Neural cell (in vitro differentiated cells): ENCODE data around the gene CACNG8. TPM values are rescaled to one million over a fixed set of nuclear protein-coding genes. Genes with fewer than 3 reads are reported as not detected.

Experiments
- H2AFZ ChIP-seq: fragments of 200-600, 300-800 bp; sonication (generic), shearing (Covaris generic); 2 replicates; pipeline ENCODE4 v1.6.0; 2014; ENCODE audit warnings: low read depth, mild to moderate bottlenecking, antibody characterized with exemption, low read length, moderate library complexity
- H3F3A ChIP-seq: fragments of 200-600 bp; shearing (Covaris generic); 2 replicates; pipeline ENCODE4 v1.6.1; 2016; ENCODE audit warnings: mild to moderate bottlenecking, moderate library complexity, mixed read lengths, antibody characterized with exemption, low read length; ENCODE audit not compliant: insufficient read depth, poor library complexity, severe bottlenecking
- H3K27ac ChIP-seq: fragments of 200-600, 300-800 bp; sonication (generic), shearing (Covaris generic); 2 replicates; pipeline ENCODE4 v1.5.1; 2014; ENCODE audit warnings: mild to moderate bottlenecking, low read length, moderate library complexity
- H3K27me3 ChIP-seq: fragments of 300-800, 200-600 bp; sonication (generic), shearing (Covaris generic); 2 replicates; pipeline ENCODE4 v1.6.0; 2014; ENCODE audit warnings: mild to moderate bottlenecking, low read depth, low read length, moderate library complexity; ENCODE audit not compliant: insufficient read depth
- H3K36me3 ChIP-seq: fragments of 300-800, 200-600 bp; sonication (generic), shearing (Covaris generic); 2 replicates; pipeline ENCODE4 v1.5.1; 2014; ENCODE audit warnings: mild to moderate bottlenecking, antibody characterized with exemption, low read length, moderate library complexity; ENCODE audit not compliant: insufficient read depth
- H3K4me2 ChIP-seq: fragments of 300-800, 200-600 bp; sonication (generic), shearing (Covaris generic); 2 replicates; pipeline ENCODE4 v1.6.0; 2014; ENCODE audit warnings: mild to moderate bottlenecking, low read length
- H3K4me3 ChIP-seq: fragments of 300-800, 200-600 bp; sonication (generic), shearing (Covaris generic); 2 replicates; pipeline ENCODE4 v1.5.1; 2014; ENCODE audit warnings: mild to moderate bottlenecking, low read length, moderate library complexity
- H3K79me2 ChIP-seq: fragments of 200-600 bp; shearing (Covaris generic); replicated peaks from 2 replicates; pipeline ENCODE4 v1.6.0; 2014; ENCODE audit warnings: mild to moderate bottlenecking, low read length, moderate library complexity; ENCODE audit not compliant: insufficient read depth
- H3K9ac ChIP-seq: fragments of 300-800, 200-600 bp; sonication (generic), shearing (Covaris generic); 2 replicates; pipeline ENCODE4 v1.6.1; 2016; ENCODE audit warnings: mild to moderate bottlenecking, low read length, mixed read lengths
- H3K9me2 ChIP-seq: fragments of 200-600 bp; shearing (Covaris generic); 2 replicates; pipeline ENCODE4 v1.6.1; 2016; ENCODE audit warnings: mild to moderate bottlenecking, low read length, mixed read lengths; ENCODE audit not compliant: insufficient read depth
- H3K9me3 ChIP-seq: fragments of 200-600, 300-800 bp; sonication (generic), shearing (Covaris generic); 2 replicates; pipeline ENCODE4 v1.6.1; 2016; ENCODE audit warnings: mild to moderate bottlenecking, mixed run types, low read length, moderate library complexity, mixed read lengths
- H4K20me1 ChIP-seq: fragments of 200-600 bp; shearing (Covaris generic); 2 replicates; pipeline ENCODE4 v1.6.1; 2016; ENCODE audit warnings: mild to moderate bottlenecking, mixed run types; ENCODE audit not compliant: insufficient read depth
- EP300 ChIP-seq: fragments of 450-650 bp; conservative IDR thresholded peaks from 2 replicates; pipeline ENCODE4 v1.6.1; 2014; ENCODE audit warnings: antibody characterized with exemption, mild to moderate bottlenecking, moderate library complexity; ENCODE audit not compliant: poor library complexity, severe bottlenecking
- EZH2 ChIP-seq: fragments of 200-600, 300-800 bp; shearing (Covaris generic), sonication (generic); IDR thresholded peaks from 2 replicates; pipeline ENCODE4 v1.6.1; 2014; ENCODE audit warnings: antibody characterized with exemption, low read length, borderline replicate concordance, mild to moderate bottlenecking; ENCODE audit not compliant: insufficient read depth, poor library complexity, severe bottlenecking
- MXI1 ChIP-seq: fragments of 450-650 bp; conservative IDR thresholded peaks from 2 replicates; pipeline ENCODE4 v1.6.1; 2014; ENCODE audit warnings: antibody characterized with exemption, mild to moderate bottlenecking; ENCODE audit not compliant: poor library complexity, severe bottlenecking
- POLR2AphosphoS5 ChIP-seq: IDR thresholded peaks from 2 replicates; pipeline ENCODE4 v1.6.1; 2012
- RAD21 ChIP-seq: fragments of 450-650 bp; conservative IDR thresholded peaks from 2 replicates; pipeline ENCODE4 v1.6.1; 2014; ENCODE audit warnings: antibody characterized with exemption, mild to moderate bottlenecking, moderate library complexity
- SMC3 ChIP-seq: fragments of 450-650 bp; conservative IDR thresholded peaks from 2 replicates; pipeline ENCODE4 v1.6.1; 2014; ENCODE audit warnings: antibody characterized with exemption, mild to moderate bottlenecking, moderate library complexity; ENCODE audit not compliant: poor library complexity
- TAF1 ChIP-seq: IDR thresholded peaks from 2 replicates; pipeline ENCODE4 v1.6.1; 2012; ENCODE audit warnings: low read depth
- polyA plus RNA-seq: library from polyadenylated mRNA; depleted of rRNA; stranded (reverse); fragments of >200 nt; gene quantifications from 2 replicates; pipeline ENCODE4 v1.2.3, GENCODE V29; 2014
- TF ChIP-seq, protein P1 (sequence below): IDR thresholded peaks from 2 replicates; pipeline ENCODE4 v1.6.1; 2012; ENCODE audit warnings: borderline replicate concordance
- TF ChIP-seq, protein P2 (sequence below): fragments of 450-650 bp; IDR thresholded peaks from 2 replicates; pipeline ENCODE4 v1.5.1; 2014; ENCODE audit warnings: antibody characterized with exemption, mild to moderate bottlenecking, moderate library complexity; ENCODE audit not compliant: poor library complexity, severe bottlenecking

The CACNG8 gene
- polyA plus RNA-seq, 1 donor from 2014 or later, result 3.3 TPM

DNA sequence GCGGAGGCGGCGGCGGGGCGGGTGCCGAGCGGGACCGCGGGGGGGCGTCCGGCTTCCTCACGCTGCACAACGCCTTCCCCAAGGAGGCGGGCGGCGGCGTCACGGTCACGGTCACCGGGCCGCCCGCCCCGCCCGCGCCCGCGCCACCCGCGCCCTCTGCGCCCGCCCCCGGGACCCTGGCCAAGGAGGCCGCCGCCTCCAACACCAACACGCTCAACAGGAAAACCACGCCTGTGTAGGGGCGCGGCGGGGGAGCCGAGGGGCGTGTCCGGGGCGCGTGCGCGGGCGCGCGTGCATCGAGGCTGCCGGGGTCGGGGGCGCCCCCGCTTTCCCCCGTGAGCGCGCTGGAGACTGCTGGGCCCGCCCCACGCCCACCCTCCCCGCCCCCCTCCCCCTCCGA, 19.9 kb downstream of the CACNG8 start:
- TF ChIP-seq RAD21 (no peak), POLR2AphosphoS5 (no peak), TAF1 (no peak), EP300 (no peak), EZH2 (no peak), MXI1 (no peak), SMC3 (no peak)
- TF ChIP-seq, protein P1, sequence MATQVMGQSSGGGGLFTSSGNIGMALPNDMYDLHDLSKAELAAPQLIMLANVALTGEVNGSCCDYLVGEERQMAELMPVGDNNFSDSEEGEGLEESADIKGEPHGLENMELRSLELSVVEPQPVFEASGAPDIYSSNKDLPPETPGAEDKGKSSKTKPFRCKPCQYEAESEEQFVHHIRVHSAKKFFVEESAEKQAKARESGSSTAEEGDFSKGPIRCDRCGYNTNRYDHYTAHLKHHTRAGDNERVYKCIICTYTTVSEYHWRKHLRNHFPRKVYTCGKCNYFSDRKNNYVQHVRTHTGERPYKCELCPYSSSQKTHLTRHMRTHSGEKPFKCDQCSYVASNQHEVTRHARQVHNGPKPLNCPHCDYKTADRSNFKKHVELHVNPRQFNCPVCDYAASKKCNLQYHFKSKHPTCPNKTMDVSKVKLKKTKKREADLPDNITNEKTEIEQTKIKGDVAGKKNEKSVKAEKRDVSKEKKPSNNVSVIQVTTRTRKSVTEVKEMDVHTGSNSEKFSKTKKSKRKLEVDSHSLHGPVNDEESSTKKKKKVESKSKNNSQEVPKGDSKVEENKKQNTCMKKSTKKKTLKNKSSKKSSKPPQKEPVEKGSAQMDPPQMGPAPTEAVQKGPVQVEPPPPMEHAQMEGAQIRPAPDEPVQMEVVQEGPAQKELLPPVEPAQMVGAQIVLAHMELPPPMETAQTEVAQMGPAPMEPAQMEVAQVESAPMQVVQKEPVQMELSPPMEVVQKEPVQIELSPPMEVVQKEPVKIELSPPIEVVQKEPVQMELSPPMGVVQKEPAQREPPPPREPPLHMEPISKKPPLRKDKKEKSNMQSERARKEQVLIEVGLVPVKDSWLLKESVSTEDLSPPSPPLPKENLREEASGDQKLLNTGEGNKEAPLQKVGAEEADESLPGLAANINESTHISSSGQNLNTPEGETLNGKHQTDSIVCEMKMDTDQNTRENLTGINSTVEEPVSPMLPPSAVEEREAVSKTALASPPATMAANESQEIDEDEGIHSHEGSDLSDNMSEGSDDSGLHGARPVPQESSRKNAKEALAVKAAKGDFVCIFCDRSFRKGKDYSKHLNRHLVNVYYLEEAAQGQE, result no peak
- TF ChIP-seq, protein P2, sequence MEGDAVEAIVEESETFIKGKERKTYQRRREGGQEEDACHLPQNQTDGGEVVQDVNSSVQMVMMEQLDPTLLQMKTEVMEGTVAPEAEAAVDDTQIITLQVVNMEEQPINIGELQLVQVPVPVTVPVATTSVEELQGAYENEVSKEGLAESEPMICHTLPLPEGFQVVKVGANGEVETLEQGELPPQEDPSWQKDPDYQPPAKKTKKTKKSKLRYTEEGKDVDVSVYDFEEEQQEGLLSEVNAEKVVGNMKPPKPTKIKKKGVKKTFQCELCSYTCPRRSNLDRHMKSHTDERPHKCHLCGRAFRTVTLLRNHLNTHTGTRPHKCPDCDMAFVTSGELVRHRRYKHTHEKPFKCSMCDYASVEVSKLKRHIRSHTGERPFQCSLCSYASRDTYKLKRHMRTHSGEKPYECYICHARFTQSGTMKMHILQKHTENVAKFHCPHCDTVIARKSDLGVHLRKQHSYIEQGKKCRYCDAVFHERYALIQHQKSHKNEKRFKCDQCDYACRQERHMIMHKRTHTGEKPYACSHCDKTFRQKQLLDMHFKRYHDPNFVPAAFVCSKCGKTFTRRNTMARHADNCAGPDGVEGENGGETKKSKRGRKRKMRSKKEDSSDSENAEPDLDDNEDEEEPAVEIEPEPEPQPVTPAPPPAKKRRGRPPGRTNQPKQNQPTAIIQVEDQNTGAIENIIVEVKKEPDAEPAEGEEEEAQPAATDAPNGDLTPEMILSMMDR, result no peak
- H3K9ac ChIP-seq, result no peak overlapping the region
- H3K4me3 ChIP-seq, result no peak overlapping the region
- no peak overlapping the region for H2AFZ ChIP-seq
- H4K20me1 ChIP-seq, result no peaks in the 10 kb centered on the region
- no peaks in the 10 kb centered on the region for H3K79me2 ChIP-seq
- H3F3A ChIP-seq, result no peaks in the 10 kb centered on the region
- no peaks in the 10 kb centered on the region for H3K9me3 ChIP-seq
- no peaks in the 10 kb centered on the region for H3K27me3 ChIP-seq
- no peaks in the 10 kb centered on the region for H3K9me2 ChIP-seq
- no peak overlapping the region for H3K27ac ChIP-seq
- H3K4me2 ChIP-seq, result no peak overlapping the region
- H3K36me3 ChIP-seq, result no peaks in the 10 kb centered on the region

DNA sequence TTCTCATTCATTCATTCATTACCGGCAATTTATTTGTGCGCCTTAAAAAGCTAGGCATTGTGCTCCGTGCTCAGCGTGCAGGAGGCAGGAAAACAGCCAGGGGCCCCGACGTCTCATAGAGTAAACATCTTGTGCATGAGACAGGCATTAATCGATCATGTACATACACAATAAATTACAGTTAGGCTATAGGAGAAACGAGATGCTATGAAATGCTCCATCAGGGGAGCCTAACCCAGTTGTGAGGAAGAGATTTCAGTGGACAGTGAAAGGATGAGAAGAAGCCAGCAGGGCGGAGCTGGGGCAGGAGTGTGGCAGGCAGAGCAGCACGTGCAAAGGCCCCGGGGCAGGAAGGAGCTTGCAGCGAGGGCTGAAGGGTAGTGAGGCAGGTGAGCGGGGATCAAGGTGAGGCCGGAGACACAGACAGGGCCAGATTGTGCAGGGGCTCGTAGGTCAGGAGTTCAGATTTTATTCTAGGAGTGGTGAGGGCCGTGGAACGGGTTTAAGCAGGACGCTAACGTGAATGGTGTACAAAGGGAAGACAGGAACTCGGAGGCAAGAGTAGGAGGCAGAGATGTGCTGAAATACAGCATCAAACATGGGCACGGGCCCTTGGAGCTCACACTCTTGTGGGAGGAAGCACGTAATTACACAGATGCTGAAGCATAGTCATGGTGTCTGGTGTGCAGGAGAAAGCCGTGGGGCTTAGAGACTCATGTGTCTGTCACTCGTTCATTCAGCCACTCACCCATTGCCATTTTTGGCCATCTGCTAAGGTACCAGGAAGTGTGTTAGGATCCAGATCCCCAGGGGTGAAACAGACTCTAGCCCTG, 20.9 kb downstream of the CACNG8 start:
- H3K27me3 ChIP-seq, result no peaks in the 10 kb centered on the region
- TF ChIP-seq, protein P1, result no peak
- TF ChIP-seq MXI1 (no peak), SMC3 (no peak), RAD21 (no peak), EP300 (no peak), POLR2AphosphoS5 (no peak), EZH2 (no peak)
- TF ChIP-seq, protein P2, result no peak
- no peak overlapping the region for H3K4me3 ChIP-seq
- no peaks in the 10 kb centered on the region for H3K9me2 ChIP-seq
- H3K27ac ChIP-seq, result no peak overlapping the region
- H4K20me1 ChIP-seq, result no peaks in the 10 kb centered on the region
- H3K9me3 ChIP-seq, result no peaks in the 10 kb centered on the region
- no peaks in the 10 kb centered on the region for H3K79me2 ChIP-seq
- H3F3A ChIP-seq, result no peaks in the 10 kb centered on the region
- no peaks in the 10 kb centered on the region for H3K36me3 ChIP-seq
- H3K4me2 ChIP-seq, result no peak overlapping the region
- no peak overlapping the region for H2AFZ ChIP-seq
- H3K9ac ChIP-seq, result no peak overlapping the region
